DND-41 (cell line): ENCODE results near the gene NDUFAB1.

ENCODE experiments used
- ATAC-seq: fragments of 200-7000 bp; cut with Tn5 transposase; 3 replicates; pipeline ENCODE4 v1.9.1; 2021; ENCODE audit warnings: low read depth; ENCODE audit not compliant: insufficient read depth
- DNase-seq: peaks from one replicate; pipeline ENCODE4 v3.0.0-alpha.2; 2020
- H2AFZ ChIP-seq: 2 replicates; pipeline ENCODE4 v1.6.0; 2012; ENCODE audit warnings: low read depth, low read length
- H3K27ac ChIP-seq: 2 replicates; pipeline ENCODE4 v1.5.1; 2012; ENCODE audit warnings: low read length, inconsistent platforms
- H3K27me3 ChIP-seq: fragments of 200-600 bp; sonication (generic); 2 replicates; pipeline ENCODE4 v1.6.0; 2012; ENCODE audit warnings: low read length, mild to moderate bottlenecking, inconsistent platforms; ENCODE audit not compliant: insufficient read depth, poor library complexity
- H3K36me3 ChIP-seq: 2 replicates; pipeline ENCODE4 v1.5.1; 2012; ENCODE audit warnings: low read length, inconsistent platforms; ENCODE audit not compliant: insufficient read depth
- H3K4me1 ChIP-seq: 2 replicates; pipeline ENCODE4 v1.5.1; 2012; ENCODE audit warnings: mild to moderate bottlenecking, low read length; ENCODE audit not compliant: insufficient read depth
- H3K4me2 ChIP-seq: 2 replicates; pipeline ENCODE4 v1.6.0; 2012; ENCODE audit warnings: mild to moderate bottlenecking, moderate library complexity, low read length, inconsistent platforms; ENCODE audit not compliant: insufficient read depth
- H3K4me3 ChIP-seq, 2 experiments: fragments of 200-600 bp in 1 of 2; shearing (Covaris generic) in 1 of 2; 2 replicates each; pipeline ENCODE4 v1.5.1; 2012 to 2016; ENCODE audit warnings: inconsistent platforms in 2 of 2, low read length in 2 of 2, mild to moderate bottlenecking in 2 of 2, low read depth in 1 of 2, moderate library complexity in 1 of 2
- H3K79me2 ChIP-seq: 2 replicates; pipeline ENCODE4 v1.6.0; 2012; ENCODE audit warnings: low read length, inconsistent platforms; ENCODE audit not compliant: insufficient read depth
- H3K9ac ChIP-seq: 2 replicates; pipeline ENCODE4 v1.6.0; 2012; ENCODE audit warnings: low read depth, mild to moderate bottlenecking, inconsistent platforms, low read length, moderate library complexity
- H3K9me3 ChIP-seq: 2 replicates; pipeline ENCODE4 v1.5.1; 2012; ENCODE audit warnings: low read length, moderate library complexity, mild to moderate bottlenecking, inconsistent platforms; ENCODE audit not compliant: insufficient read depth, severe bottlenecking
- H4K20me1 ChIP-seq: 2 replicates; pipeline ENCODE4 v1.6.0; 2012; ENCODE audit warnings: low read length; ENCODE audit not compliant: insufficient read depth
- CTCF ChIP-seq: IDR thresholded peaks from 2 replicates; pipeline ENCODE4 v1.5.1; 2012; ENCODE audit warnings: borderline replicate concordance, low read length, moderate library complexity, mild to moderate bottlenecking; ENCODE audit not compliant: poor library complexity, severe bottlenecking; ENCODE audit errors: extremely low read depth
- EZH2 ChIP-seq: IDR thresholded peaks from 3 replicates; pipeline ENCODE4 v1.6.1; 2012; ENCODE audit warnings: borderline replicate concordance, low read depth, mild to moderate bottlenecking, moderate library complexity, low read length, inconsistent platforms; ENCODE audit not compliant: severe bottlenecking

NDUFAB1 gene

GRCh38 chr16:23578101-23578830 is 17.9 kb downstream of the NDUFAB1 start:
- no peaks in the 10 kb centered on the region for H3K9me3 ChIP-seq
- TF ChIP-seq EZH2: no peak
- H3K27me3 ChIP-seq: no peaks in the 10 kb centered on the region
- 0 out of 2 replicates have a peak, but pooled peaks cover 7% of the 10 kb centered on the region for H4K20me1 ChIP-seq
- H3K4me2 ChIP-seq: no peak overlapping the region
- no peak overlapping the region for H3K9ac ChIP-seq
- H3K4me3 ChIP-seq: no peak overlapping the region
- no peaks in the 10 kb centered on the region for H3K4me1 ChIP-seq
- H2AFZ ChIP-seq: no peak overlapping the region
- no peaks in the 10 kb centered on the region for H3K79me2 ChIP-seq
- DNase-seq: no peak
- peaks cover 54% of the 10 kb centered on the region for H3K36me3 ChIP-seq
- no peak overlapping the region for H3K27ac ChIP-seq
- no peak for ATAC-seq

- no peaks in the 10 kb centered on the region for H3K27me3 ChIP-seq
- H3K27ac ChIP-seq: no peak overlapping the region
- H3K9ac ChIP-seq: no peak overlapping the region
- H3K36me3 ChIP-seq: peaks cover 60% of the 10 kb centered on the region
- no peaks in the 10 kb centered on the region for H3K9me3 ChIP-seq
- no peak overlapping the region for H2AFZ ChIP-seq
- no peak for TF ChIP-seq EZH2
- no peaks in the 10 kb centered on the region for H3K79me2 ChIP-seq
- H4K20me1 ChIP-seq: 0 out of 2 replicates have a peak, but pooled peaks cover 7% of the 10 kb centered on the region
- no peaks in the 10 kb centered on the region for H3K4me1 ChIP-seq
- no peak overlapping the region for H3K4me2 ChIP-seq
- no peak for DNase-seq
- ATAC-seq: no peak
- H3K4me3 ChIP-seq: no peak overlapping the region
Observed at GRCh38 chr16:23577493-23577892, 18.6 kb downstream of the NDUFAB1 start.

- peak; percentile 13 for TF ChIP-seq CTCF
- no peak for TF ChIP-seq EZH2
- Histone ChIP-seq H3K9ac (no peak overlapping the region), H3K27ac (no peak overlapping the region), H3K79me2 (no peaks in the 10 kb centered on the region), H2AFZ (no peak overlapping the region), H3K4me3 (no peak overlapping the region), H3K36me3 (peaks cover 60% of the 10 kb centered on the region), H3K27me3 (no peaks in the 10 kb centered on the region), H3K9me3 (no peaks in the 10 kb centered on the region), H4K20me1 (0 out of 2 replicates have a peak, but pooled peaks cover 7% of the 10 kb centered on the region), H3K4me1 (no peaks in the 10 kb centered on the region), H3K4me2 (no peak overlapping the region)
- ATAC-seq: no peak
- DNase-seq: no peak
Observed at GRCh38 chr16:23575834-23576233, 20.3 kb downstream of the NDUFAB1 start.

- Histone ChIP-seq H3K27me3 (no peaks in the 10 kb centered on the region), H3K36me3 (peaks cover 56% of the 10 kb centered on the region), H4K20me1 (0 out of 2 replicates have a peak, but pooled peaks cover 7% of the 10 kb centered on the region), H2AFZ (no peak overlapping the region), H3K9ac (no peak overlapping the region), H3K4me2 (no peak overlapping the region), H3K4me3 (no peak overlapping the region), H3K9me3 (no peaks in the 10 kb centered on the region), H3K79me2 (no peaks in the 10 kb centered on the region), H3K27ac (no peak overlapping the region), H3K4me1 (no peaks in the 10 kb centered on the region)
- no peak for TF ChIP-seq EZH2
- TF ChIP-seq CTCF: no peak
- no peak for ATAC-seq
- no peak for DNase-seq
Observed at GRCh38 chr16:23573817-23574216, 22.3 kb downstream of the NDUFAB1 start.
